GM19240 (cell line): ENCODE data around the gene MAML2.

ENCODE experiments used
- DNase-seq: peaks from one replicate; pipeline ENCODE4 v3.0.0; 2011; ENCODE audit warnings: low spot score; ENCODE audit not compliant: insufficient read length

Gene MAML2

GRCh38 chr11:96215110-96215782 is 127.7 kb downstream of the MAML2 start:
- DNase-seq = peak; percentile 33

DNA sequence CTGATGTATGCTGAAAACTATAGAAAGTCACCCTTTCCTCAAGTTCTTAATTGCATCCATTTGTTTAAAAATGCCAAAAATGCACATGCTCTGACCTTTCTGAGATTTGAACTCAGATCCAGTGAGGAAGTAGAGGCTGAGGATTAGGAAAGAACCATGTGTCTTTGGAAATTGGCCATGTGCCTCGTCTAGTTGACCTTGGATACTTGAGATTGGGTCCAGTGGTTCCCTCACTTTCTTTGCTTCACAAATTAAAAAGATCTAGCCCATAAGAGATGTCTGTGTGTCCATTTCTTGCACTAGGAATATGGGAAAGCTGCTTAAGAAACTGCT is 128.3 kb downstream of the MAML2 start:
- no peak for DNase-seq

DNA sequence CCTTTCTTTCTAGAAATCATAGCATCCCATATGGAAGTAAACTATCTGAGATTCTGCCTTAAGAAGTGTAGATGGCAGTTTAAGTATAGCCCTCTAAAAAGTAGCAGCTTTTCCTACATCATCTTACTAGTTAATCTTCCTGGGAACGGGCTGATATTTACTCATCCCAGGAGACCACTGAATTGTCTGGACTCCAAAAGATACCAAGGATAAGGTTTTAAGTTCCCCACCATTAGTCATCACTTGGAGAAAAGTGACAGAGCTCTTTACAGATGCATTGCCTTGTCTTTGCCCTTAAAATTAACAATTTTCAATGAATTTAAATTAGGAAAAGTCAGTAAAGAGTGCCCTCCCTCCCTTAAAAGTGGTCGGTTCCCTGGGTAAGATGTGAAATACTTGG is 129.5 kb downstream of the MAML2 start:
- no peak for DNase-seq

GRCh38 chr11:96211436-96211835 is 131.6 kb downstream of the MAML2 start:
- DNase-seq = no peak

GRCh38 chr11:96207459-96208449 is 135.2 kb downstream of the MAML2 start:
- no peak for DNase-seq

GRCh38 chr11:96206955-96207354 is 136.0 kb downstream of the MAML2 start:
- DNase-seq = no peak

GRCh38 chr11:96205460-96205809 is 137.6 kb downstream of the MAML2 start:
- no peak for DNase-seq

- no peak for DNase-seq
Measured at GRCh38 chr11:96204721-96205459, 138.1 kb downstream of the MAML2 start.

DNA sequence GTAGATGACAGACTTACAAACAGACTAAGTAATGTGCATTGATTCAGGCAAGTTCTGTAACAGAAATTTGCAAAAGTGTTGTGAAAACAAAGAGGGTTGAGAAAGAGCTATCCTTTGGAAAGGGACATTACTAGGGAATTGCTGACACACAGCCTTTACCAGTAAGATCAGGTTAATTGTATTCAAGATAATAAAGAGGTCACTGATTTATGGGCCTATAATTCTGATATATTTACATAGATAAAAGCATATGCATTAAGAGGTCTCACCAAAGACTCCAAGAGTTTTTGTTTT is 138.7 kb downstream of the MAML2 start:
- no peak for DNase-seq

DNA sequence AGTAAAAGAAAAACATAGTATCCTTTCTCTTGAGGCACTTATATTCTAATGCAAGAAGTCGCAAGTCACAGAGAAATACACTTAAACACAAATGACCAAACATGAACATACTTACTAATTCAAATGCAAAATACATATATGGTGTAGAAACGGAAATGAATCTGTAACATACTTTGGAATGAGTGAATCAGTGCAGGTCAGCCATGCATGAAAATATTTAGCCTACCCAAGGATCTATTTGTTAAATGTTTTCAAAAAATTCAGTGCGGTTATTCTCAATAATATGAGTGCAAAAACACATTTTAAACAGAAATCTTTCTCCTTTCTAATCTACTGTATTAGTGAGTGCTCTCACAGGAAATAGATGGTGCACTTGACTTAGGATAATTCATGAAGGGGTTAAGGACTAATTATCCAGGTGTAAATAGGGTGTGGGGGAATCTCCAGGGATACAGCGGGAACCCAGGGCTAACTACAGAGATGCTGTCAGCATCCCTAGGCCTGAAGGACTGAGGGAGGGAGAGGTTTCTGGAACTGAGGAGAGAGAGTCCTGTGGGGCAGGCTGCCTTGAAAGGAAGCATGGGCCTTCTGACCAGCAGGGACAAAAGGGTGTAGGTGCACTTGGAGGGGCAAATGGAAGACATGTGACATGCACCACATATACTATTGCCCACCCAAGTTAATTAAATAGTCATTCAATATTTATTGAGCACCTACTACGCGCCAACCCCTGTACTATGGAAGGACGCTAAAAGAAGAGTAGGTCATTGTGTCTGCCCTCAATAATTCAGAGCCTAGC is 139.2 kb downstream of the MAML2 start:
- no peak for DNase-seq

GRCh38 chr11:96200243-96200642 is 142.8 kb downstream of the MAML2 start:
- DNase-seq = no peak

DNA sequence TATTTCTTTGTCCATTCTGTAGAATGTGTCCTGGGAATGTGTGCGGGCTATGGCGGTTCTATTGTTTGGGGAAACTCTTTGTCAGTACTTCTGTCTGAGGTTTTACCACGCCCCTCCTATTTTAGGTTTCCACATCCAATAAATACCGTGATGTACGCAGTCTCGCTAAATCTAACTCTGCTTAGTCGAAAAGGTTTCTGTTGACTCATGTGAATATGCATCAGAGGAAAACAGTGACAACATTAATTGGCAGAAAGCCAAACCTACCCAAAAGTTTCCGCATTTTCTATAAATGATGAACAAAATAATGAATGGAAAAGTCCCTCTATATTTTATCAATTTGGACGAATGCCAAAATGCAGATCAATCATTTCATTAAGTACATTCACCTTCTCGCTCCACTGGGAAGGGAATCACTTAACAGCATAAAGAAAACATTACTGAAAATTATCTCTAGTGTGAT is 143.4 kb downstream of the MAML2 start:
- no peak for DNase-seq

GRCh38 chr11:96197801-96198701 is 144.9 kb downstream of the MAML2 start:
- DNase-seq = no peak

- DNase-seq = no peak
Measured at GRCh38 chr11:96197103-96197502, 145.9 kb downstream of the MAML2 start.

- no peak for DNase-seq
Measured at GRCh38 chr11:96196181-96196662, 146.8 kb downstream of the MAML2 start.

GRCh38 chr11:96195671-96196070 is 147.3 kb downstream of the MAML2 start:
- DNase-seq = no peak

DNA sequence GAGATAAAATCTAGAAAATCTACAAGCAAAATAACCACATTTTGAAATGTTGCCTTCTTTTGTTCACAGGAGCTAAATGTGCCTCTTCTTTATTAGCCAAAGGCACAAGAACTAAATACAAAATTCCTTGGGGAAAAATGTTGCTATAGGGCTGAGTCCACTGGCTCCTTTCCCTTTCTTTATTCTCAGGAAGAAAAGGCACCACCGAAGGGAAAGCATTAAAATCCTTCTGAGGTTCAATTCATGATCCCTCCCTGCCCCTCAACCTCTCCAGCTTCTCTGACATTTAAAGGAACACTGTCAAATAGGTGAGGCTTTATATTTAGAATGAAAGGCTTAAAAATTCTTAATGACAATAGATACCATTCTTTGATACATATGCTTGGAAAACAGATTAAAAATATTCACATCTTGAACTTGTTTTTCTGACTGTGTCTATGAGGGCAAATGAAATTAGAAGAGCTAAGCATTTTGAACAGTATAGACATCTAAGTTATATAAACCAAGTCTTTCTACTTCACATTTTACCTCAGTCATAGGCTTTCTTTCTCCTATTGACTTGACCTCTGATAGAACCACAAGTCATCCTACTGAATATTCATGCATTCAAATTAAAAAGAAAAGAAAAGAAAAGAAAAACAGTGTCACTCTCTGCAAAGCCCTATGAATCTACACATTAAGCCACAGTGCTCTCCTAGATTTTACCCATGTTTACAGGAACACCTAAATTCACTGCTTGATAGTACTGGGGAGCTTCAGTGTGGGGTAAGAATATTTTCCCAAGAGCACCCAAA is 148.2 kb downstream of the MAML2 start:
- DNase-seq = no peak

- DNase-seq = no peak
Measured at GRCh38 chr11:96193745-96194443, 149.1 kb downstream of the MAML2 start.

DNA sequence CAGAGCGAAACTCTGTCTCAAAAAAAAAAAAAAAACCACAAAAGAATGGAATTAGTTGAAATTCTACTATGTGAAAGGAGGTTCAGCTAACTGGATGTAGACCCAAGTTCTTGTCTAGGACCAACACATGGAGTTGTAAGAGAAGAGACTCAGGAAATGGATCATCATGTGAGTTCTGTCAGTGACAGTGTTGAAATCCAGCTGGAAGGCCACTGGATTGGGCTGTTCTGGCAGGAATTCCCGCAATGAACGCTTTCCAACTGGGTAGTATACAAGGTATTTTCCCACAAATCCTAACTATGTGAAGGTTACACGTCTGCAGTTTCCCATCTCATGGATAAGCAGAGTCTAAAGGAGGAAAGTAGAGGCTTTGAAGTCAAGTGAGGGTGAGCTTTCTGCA is 151.2 kb downstream of the MAML2 start:
- DNase-seq = no peak
